WERI-Rb-1 (cell line): ENCODE measurements around the gene ITPA.
A peak's percentile ranks its signal among the peaks of the same experiment; 100 is the strongest.

Experiments
- DNase-seq: peaks from one replicate; pipeline ENCODE4 v3.0.0-alpha.2; 2020
- H3K27ac ChIP-seq: fragments of 250-450 bp; sonication (Bioruptor Pico); 2 replicates; pipeline ENCODE4 v1.5.1; 2020; ENCODE audit warnings: mild to moderate bottlenecking, moderate library complexity
- H3K27me3 ChIP-seq: fragments of 250-450 bp; sonication (Bioruptor Pico); 2 replicates; pipeline ENCODE4 v1.5.1; 2021; ENCODE audit warnings: mild to moderate bottlenecking, low read depth, moderate library complexity; ENCODE audit not compliant: insufficient read depth, severe bottlenecking
- H3K36me3 ChIP-seq: fragments of 250-450 bp; sonication (Bioruptor Pico); 2 replicates; pipeline ENCODE4 v1.5.1; 2020; ENCODE audit warnings: mild to moderate bottlenecking, moderate library complexity
- H3K4me3 ChIP-seq: 2 replicates; pipeline ENCODE4 v1.5.1; 2011; ENCODE audit warnings: low read depth, mild to moderate bottlenecking, control low read depth, low read length
- H3K9me3 ChIP-seq: fragments of 250-450 bp; sonication (Bioruptor Pico); 2 replicates; pipeline ENCODE4 v1.5.1; 2021; ENCODE audit warnings: mild to moderate bottlenecking, moderate library complexity; ENCODE audit not compliant: severe bottlenecking
- CTCF ChIP-seq: IDR thresholded peaks from 2 replicates; pipeline ENCODE4 v1.5.1; 2011; ENCODE audit warnings: low read depth, mild to moderate bottlenecking, control low read depth, inconsistent platforms, low read length

ITPA gene

DNA sequence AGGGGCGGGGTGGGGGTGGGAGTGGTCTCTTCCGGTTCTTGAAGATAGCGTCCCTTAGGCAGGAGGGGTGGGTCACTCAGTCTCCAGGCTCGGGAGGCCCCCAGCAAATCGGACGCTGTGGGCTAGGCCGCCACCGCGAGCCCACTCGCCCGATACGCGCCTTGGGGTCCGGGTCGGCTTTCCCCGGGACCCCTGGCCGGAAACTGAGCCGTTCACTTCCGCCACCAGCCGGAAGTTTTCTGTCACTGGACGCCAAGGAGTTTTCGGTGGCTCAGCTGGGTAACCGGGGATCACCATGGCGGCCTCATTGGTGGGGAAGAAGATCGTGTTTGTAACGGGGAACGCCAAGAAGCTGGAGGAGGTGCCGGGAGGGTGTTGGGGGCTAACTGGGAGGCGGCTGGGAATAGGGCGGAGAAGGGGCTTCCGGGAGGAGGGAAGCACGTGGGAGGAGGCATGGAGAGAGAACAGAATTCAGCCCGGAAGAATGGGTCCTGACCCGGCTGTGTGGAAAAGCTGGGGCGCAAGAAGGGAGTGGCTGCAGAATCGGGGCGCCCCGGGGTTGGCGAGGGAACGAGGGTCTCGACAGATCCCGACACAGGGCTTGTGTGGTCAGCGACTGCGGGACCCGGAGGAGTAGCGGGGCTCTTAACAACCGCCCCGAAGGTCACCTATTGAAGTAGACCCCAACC, at the start of gene ITPA:
Gene ITPA, plus strand, starts transcription at position 242 of the 689 bp plus-strand sequence. Its CDS starts 54 bp downstream, at position 296.
- no peaks in the 10 kb centered on the region for H3K27me3 ChIP-seq
- H3K27ac ChIP-seq = peak within 1 kb of the TSS; percentile 84
- peak; percentile 29 for DNase-seq
- TF ChIP-seq CTCF = no peak
- peak within 1 kb of the TSS; percentile 68 for H3K4me3 ChIP-seq
- no peaks in the 10 kb centered on the region for H3K9me3 ChIP-seq
- H3K36me3 ChIP-seq = peaks cover 10% of the 10 kb centered on the region

DNA sequence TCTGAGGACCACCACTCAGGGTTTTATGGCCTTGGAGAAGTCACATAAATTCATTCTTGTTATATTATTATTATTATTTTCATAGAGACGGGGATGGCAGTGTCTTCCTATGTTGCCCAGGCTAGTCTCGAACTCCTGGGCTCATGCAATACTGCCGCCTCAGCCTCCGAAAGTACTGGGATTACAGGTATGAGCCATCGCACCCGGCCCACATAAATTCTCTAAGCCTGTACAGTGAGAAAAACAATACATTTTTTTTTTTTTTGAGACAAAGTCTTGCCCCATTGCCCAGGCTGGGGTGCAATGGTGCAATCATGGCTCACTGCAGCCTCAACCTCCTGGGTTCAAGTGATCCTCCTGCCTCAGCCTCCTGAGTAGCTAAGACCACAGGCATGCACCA, 48.9 kb upstream of the ITPA start:
- no peak for DNase-seq
- Histone ChIP-seq H3K27ac (no peak overlapping the region), H3K9me3 (no peaks in the 10 kb centered on the region), H3K4me3 (no peak overlapping the region), H3K36me3 (peaks cover 3% of the 10 kb centered on the region), H3K27me3 (no peaks in the 10 kb centered on the region)
- no peak for TF ChIP-seq CTCF

GRCh38 chr20:3161316-3162079, 47.8 kb upstream of the ITPA start:
- Histone ChIP-seq H3K36me3 (peaks cover under 1% of the 10 kb centered on the region), H3K27me3 (no peaks in the 10 kb centered on the region), H3K27ac (peak overlapping the region; percentile 77), H3K4me3 (no peak overlapping the region), H3K9me3 (no peaks in the 10 kb centered on the region)
- no peak for DNase-seq
- no peak for TF ChIP-seq CTCF

GRCh38 chr20:3162080-3162611, 47.2 kb upstream of the ITPA start:
- H3K27me3 ChIP-seq = no peaks in the 10 kb centered on the region
- no peaks in the 10 kb centered on the region; the same call in 1 of the 2 replicates for H3K36me3 ChIP-seq
- DNase-seq = peak; percentile 54
- H3K9me3 ChIP-seq = no peaks in the 10 kb centered on the region
- peak overlapping the region; percentile 77 for H3K27ac ChIP-seq
- H3K4me3 ChIP-seq = no peak overlapping the region
- no peak for TF ChIP-seq CTCF

DNA sequence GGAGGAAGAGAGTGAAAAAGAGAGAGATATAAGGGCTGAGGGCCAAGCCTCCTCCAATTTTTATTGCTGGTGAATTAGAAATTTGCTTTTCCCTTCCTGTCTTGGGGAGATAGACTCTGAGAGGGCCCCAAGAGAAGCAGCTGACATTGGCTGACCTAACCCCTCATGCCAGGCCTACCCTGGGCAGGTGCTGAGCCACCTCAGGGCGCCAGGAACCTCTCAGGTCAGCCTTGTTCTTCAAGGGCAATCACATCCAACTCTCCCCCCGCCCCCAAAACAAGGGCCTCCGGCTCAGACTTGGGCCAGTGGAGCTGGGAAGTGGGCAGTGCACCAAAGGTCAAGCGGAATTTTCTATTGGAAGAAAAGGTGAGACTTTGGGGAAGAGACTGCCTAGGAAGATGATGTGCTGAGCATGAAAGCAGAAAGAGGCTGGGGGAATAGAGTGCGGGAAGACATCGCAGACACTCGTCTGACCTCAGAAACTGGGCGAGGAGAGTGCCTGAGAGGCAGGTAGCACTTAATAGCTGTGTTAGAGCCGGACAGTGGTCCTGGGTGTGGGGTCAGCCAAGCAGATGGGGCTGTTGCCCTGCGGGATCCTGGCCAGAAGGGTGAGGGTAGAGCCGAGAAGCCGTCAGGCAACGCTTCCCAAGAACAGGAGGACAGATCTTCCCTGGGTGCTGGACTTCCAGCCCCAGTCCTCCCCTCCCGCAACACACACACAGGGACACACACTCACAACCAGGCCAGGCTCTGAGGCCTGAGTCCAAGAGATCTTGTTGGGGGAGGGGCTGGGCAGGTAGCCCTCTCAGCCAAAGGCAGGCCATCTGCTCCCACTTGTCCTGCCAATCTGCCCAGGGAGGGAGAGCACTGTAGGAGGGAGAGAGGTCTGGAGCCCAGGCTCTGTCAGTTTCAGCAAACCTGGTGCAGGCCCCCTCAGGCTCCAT, 45.9 kb upstream of the ITPA start:
- DNase-seq = peak; percentile 94
- no peak for TF ChIP-seq CTCF

More for the DNA sequence above, 45.9 kb upstream of the ITPA start:
- H3K4me3 ChIP-seq = no peak overlapping the region
- no peaks in the 10 kb centered on the region; the same call in 1 of the 2 replicates for H3K36me3 ChIP-seq
- H3K27ac ChIP-seq = peak overlapping the region; percentile 77
- no peaks in the 10 kb centered on the region for H3K27me3 ChIP-seq
- no peaks in the 10 kb centered on the region for H3K9me3 ChIP-seq
